Smooth muscle cell (in vitro differentiated cells): ENCODE results near the gene ERG. TPM values are rescaled to one million over a fixed set of nuclear protein-coding genes. Genes with fewer than 3 reads are reported as not detected.

Experiments
- DNase-seq: peaks from one replicate; lab custom pipeline; 2025; ENCODE audit not compliant: unreplicated experiment; lab: John Stamatoyannopoulos, UW
- H2AFZ ChIP-seq: fragments of 200-600 bp; sonication (generic); 2 replicates; pipeline ENCODE4 v1.6.0; 2016; ENCODE audit warnings: antibody characterized with exemption, low read depth, mild to moderate bottlenecking
- H3F3A ChIP-seq: fragments of 200-600 bp; sonication (generic); 2 replicates; pipeline ENCODE4 v1.6.0; 2017; ENCODE audit warnings: antibody characterized with exemption, low read depth
- H3K27ac ChIP-seq: fragments of 200-600 bp; sonication (generic); 2 replicates; pipeline ENCODE4 v1.5.1; 2016; ENCODE audit warnings: low read depth, mild to moderate bottlenecking
- H3K27me3 ChIP-seq: fragments of 200-600 bp; sonication (generic); 2 replicates; pipeline ENCODE4 v1.6.1; 2016; ENCODE audit warnings: low read depth, mild to moderate bottlenecking
- H3K36me3 ChIP-seq: fragments of 200-600 bp; sonication (generic); 2 replicates; pipeline ENCODE4 v1.5.1; 2016; ENCODE audit warnings: low read depth
- H3K4me1 ChIP-seq: fragments of 200-600 bp; sonication (generic); 2 replicates; pipeline ENCODE4 v1.5.1; 2016; ENCODE audit warnings: low read depth
- H3K4me2 ChIP-seq: fragments of 200-600 bp; sonication (generic); 2 replicates; pipeline ENCODE4 v1.6.0; 2016; ENCODE audit warnings: mild to moderate bottlenecking
- H3K4me3 ChIP-seq: fragments of 200-600 bp; sonication (generic); 2 replicates; pipeline ENCODE4 v1.5.1; 2016; ENCODE audit warnings: mild to moderate bottlenecking
- H3K79me2 ChIP-seq: fragments of 200-600 bp; sonication (generic); 2 replicates; pipeline ENCODE4 v1.6.0; 2016; ENCODE audit warnings: low read depth, mild to moderate bottlenecking
- H3K9ac ChIP-seq: fragments of 200-600 bp; sonication (generic); 2 replicates; pipeline ENCODE4 v1.6.0; 2016; ENCODE audit warnings: low read depth
- H3K9me3 ChIP-seq: fragments of 200-600 bp; sonication (generic); replicated peaks from 2 replicates; pipeline ENCODE4 v1.5.1; 2016; ENCODE audit warnings: low read depth
- H4K20me1 ChIP-seq: fragments of 200-600 bp; sonication (generic); 2 replicates; pipeline ENCODE4 v1.6.0; 2016; ENCODE audit warnings: low read depth
- WGBS: methylation state at CpG from one replicate; pipeline ENCODE4 v1.1.7; 2016; ENCODE audit warnings: low lambda C conversion rate; 5-methylcytosine and 5-hydroxymethylcytosine counted together
- polyA plus RNA-seq: library from polyadenylated mRNA; unstranded; fragments of >200 nt; fragmentation: Nextera tagmentation; extraction: Ambion mirVana; gene quantifications from 2 replicates; pipeline ENCODE4 v1.2.1, GENCODE V29; 2016
- total RNA-seq: library from RNA; depleted of rRNA; stranded (reverse); fragments of >200 nt; gene quantifications from 2 replicates; pipeline ENCODE4 v1.2.3, GENCODE V29; 2014
- TF ChIP-seq, protein P1 (sequence below): fragments of 200-600 bp; sonication (generic); IDR thresholded peaks from 2 replicates; pipeline ENCODE4 v1.5.1; 2017; ENCODE audit warnings: borderline replicate concordance, mild to moderate bottlenecking, antibody characterized with exemption; ENCODE audit not compliant: insufficient read depth, poor library complexity, severe bottlenecking

Gene ERG
- total and polyA plus RNA-seq, 2 experiments from 2014 or later: 11.0 to 14.4 TPM

DNA sequence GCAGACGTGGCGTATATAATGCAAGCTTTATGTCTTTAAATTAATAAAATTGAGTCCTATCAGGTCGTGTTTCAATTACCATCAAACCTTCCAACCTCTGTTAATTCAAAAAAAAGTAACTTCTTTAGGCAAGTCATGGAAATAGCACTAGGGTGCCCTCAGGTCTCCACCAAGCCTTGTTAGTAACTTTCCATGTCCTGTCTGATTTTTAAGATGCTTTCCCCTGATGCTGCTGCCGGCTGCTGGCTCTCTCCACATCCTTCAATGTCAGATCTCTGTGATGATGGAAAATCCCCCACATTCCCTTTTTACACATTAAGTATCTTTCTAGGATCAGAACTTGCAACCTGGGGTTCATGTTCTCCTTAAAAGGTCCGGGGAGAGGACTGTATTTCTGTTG lies 3.0 kb downstream of the ERG start:
- Histone ChIP-seq H3K4me2 (no peak overlapping the region), H3K9me3 (no peaks in the 10 kb centered on the region), H3F3A (peaks cover 6% of the 10 kb centered on the region), H3K27me3 (no peaks in the 10 kb centered on the region), H3K36me3 (no peaks in the 10 kb centered on the region), H4K20me1 (no peaks in the 10 kb centered on the region), H3K9ac (no peak overlapping the region), H3K4me1 (no peaks in the 10 kb centered on the region), H2AFZ (no peak overlapping the region), H3K4me3 (no peak overlapping the region), H3K79me2 (no peaks in the 10 kb centered on the region), H3K27ac (no peak overlapping the region)
- WGBS: 80% methylated on average over 5 of the region's 5 CpGs
- DNase-seq: no peak
- TF ChIP-seq, protein P1, sequence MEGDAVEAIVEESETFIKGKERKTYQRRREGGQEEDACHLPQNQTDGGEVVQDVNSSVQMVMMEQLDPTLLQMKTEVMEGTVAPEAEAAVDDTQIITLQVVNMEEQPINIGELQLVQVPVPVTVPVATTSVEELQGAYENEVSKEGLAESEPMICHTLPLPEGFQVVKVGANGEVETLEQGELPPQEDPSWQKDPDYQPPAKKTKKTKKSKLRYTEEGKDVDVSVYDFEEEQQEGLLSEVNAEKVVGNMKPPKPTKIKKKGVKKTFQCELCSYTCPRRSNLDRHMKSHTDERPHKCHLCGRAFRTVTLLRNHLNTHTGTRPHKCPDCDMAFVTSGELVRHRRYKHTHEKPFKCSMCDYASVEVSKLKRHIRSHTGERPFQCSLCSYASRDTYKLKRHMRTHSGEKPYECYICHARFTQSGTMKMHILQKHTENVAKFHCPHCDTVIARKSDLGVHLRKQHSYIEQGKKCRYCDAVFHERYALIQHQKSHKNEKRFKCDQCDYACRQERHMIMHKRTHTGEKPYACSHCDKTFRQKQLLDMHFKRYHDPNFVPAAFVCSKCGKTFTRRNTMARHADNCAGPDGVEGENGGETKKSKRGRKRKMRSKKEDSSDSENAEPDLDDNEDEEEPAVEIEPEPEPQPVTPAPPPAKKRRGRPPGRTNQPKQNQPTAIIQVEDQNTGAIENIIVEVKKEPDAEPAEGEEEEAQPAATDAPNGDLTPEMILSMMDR: no peak

DNA sequence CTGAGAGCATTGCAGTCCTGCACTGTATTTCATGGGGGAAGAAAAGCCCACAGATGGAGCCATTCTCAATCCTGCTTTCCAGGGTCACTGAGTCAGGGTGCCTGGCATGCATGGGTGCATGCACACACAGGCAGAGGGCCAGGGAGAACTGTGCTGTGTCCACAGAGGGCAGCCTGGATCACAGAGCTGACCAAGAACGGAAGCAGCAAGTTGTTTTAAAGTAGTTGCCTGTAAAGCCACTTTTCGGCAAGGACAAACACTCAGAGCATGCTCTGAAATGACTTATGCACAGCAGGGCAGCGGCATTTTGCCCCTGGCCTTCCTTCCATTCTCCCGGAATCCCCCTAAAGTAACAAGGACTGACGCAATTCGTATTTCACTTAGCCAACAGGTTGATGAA lies 3.6 kb downstream of the ERG start:
- no peaks in the 10 kb centered on the region for H3K9me3 ChIP-seq
- H3K4me2 ChIP-seq: peak overlapping the region; percentile 41
- WGBS: 65% methylated on average over 6 of the region's 6 CpGs
- no peak overlapping the region for H2AFZ ChIP-seq
- TF ChIP-seq, protein P1: no peak
- no peaks in the 10 kb centered on the region for H3K36me3 ChIP-seq
- H3K27ac ChIP-seq: peak overlapping the region; percentile 2
- H3K27me3 ChIP-seq: no peaks in the 10 kb centered on the region
- no peak overlapping the region for H3K4me3 ChIP-seq
- H3F3A ChIP-seq: peaks cover 6% of the 10 kb centered on the region
- H3K79me2 ChIP-seq: no peaks in the 10 kb centered on the region
- H4K20me1 ChIP-seq: no peaks in the 10 kb centered on the region
- H3K4me1 ChIP-seq: no peaks in the 10 kb centered on the region
- no peak for DNase-seq
- no peak overlapping the region for H3K9ac ChIP-seq

DNA sequence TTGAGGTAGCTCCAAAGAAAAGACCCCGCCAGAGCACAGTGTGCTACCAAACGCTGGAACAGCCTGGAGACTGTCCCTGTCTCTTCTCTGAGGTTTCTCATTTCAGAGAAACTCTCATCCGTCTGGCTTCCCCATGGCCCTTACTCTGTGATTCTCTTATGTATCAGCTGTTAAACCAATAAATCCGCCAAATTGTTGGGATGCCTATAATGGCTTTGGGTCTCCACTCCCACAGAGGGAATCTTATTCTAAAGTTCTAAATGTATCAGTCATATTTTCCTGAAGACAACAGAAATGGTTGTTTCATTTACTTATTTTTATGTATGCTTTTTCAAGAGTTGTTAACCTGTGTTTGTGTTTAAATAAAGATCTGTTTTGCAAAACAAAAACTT lies 4.0 kb downstream of the ERG start:
- no peak overlapping the region for H3K9ac ChIP-seq

More for the DNA sequence above, 4.0 kb downstream of the ERG start:
- no peaks in the 10 kb centered on the region for H4K20me1 ChIP-seq
- H3K4me3 ChIP-seq: no peak overlapping the region
- H3K79me2 ChIP-seq: no peaks in the 10 kb centered on the region
- no peak for DNase-seq
- peaks cover 4% of the 10 kb centered on the region for H3F3A ChIP-seq
- H3K9me3 ChIP-seq: no peaks in the 10 kb centered on the region
- 73% methylated on average over 4 of the region's 4 CpGs for WGBS
- no peak overlapping the region for H3K4me2 ChIP-seq
- no peaks in the 10 kb centered on the region for H3K27me3 ChIP-seq
- H2AFZ ChIP-seq: no peak overlapping the region
- no peaks in the 10 kb centered on the region for H3K36me3 ChIP-seq
- H3K4me1 ChIP-seq: no peaks in the 10 kb centered on the region
- peak overlapping the region; percentile 2 for H3K27ac ChIP-seq
- TF ChIP-seq, protein P1: no peak
